Hematopoietic multipotent progenitor cell treated with erythropoietin and hydrocortisone succinate and interleukin-3 and kit ligand, for 15 days (in vitro differentiated cells): Measurements from ENCODE around the gene FOS.
"Not testable (repeated sequence)": the region's sequence is repeated elsewhere in the genome, so short reads cannot be mapped to it uniquely, and the experiment has no call there.

Experiments
- DNase-seq: peaks from one replicate; pipeline ENCODE4 v3.0.0-alpha.2; 2015; ENCODE audit warnings: low spot score

The FOS gene

GRCh38 chr14:75277008-75277814 lies 1.4 kb upstream of the FOS start:
- DNase-seq: peak; percentile 82

- no peak for DNase-seq
Observed at GRCh38 chr14:75277815-75278421, 710 bp upstream of the FOS start.

GRCh38 chr14:75279153-75279762 lies 630 bp downstream of the FOS start:
- DNase-seq: peak; percentile 75

- no peak for DNase-seq
Observed at GRCh38 chr14:75279763-75280290, 1.2 kb downstream of the FOS start.

GRCh38 chr14:75280291-75280830 lies 1.7 kb downstream of the FOS start:
- DNase-seq: no peak

GRCh38 chr14:75280831-75281653 lies 2.4 kb downstream of the FOS start:
- DNase-seq: peak; percentile 15

GRCh38 chr14:75281654-75282019 lies 3.0 kb downstream of the FOS start:
- DNase-seq: no peak

GRCh38 chr14:75282170-75282554 lies 3.5 kb downstream of the FOS start:
- DNase-seq: no peak

- not testable (repeated sequence) for DNase-seq
Observed at GRCh38 chr14:75282555-75283161, 4.0 kb downstream of the FOS start.

- DNase-seq: peak; percentile 57
Observed at GRCh38 chr14:75283162-75283832, 4.7 kb downstream of the FOS start.

- DNase-seq: peak; percentile 87
Observed at GRCh38 chr14:75283833-75284563, 5.4 kb downstream of the FOS start.

GRCh38 chr14:75285331-75285730 lies 6.7 kb downstream of the FOS start:
- no peak for DNase-seq

- DNase-seq: no peak
Observed at GRCh38 chr14:75286313-75286712, 7.7 kb downstream of the FOS start.

- DNase-seq: no peak
Observed at GRCh38 chr14:75289840-75290388, 11.3 kb downstream of the FOS start.

- no peak for DNase-seq
Observed at GRCh38 chr14:75290851-75291250, 12.2 kb downstream of the FOS start.

GRCh38 chr14:75291331-75291730 lies 12.7 kb downstream of the FOS start:
- DNase-seq: no peak

GRCh38 chr14:75292101-75292563 lies 13.5 kb downstream of the FOS start:
- no peak for DNase-seq

GRCh38 chr14:75292886-75293285 lies 14.3 kb downstream of the FOS start:
- DNase-seq: no peak

GRCh38 chr14:75293920-75294648 lies 15.5 kb downstream of the FOS start:
- peak; percentile 97 for DNase-seq
